ENCODE measurements around the gene TSPYL6. TPM values are rescaled to one million over a fixed set of nuclear protein-coding genes. Genes with fewer than 3 reads are reported as not detected.
A peak's percentile ranks its signal among the peaks of the same experiment; 100 is the strongest.

The TSPYL6 gene
- polyA plus RNA-seq, 1 donor, result not detected

- DNase-seq, result no peak
These were observed 569 bp downstream of the TSPYL6 start for GRCh38 chr2:54255230-54256090.

GRCh38 chr2:54254180-54254579 lies 1.8 kb downstream of the TSPYL6 start:
- no peak for DNase-seq

GRCh38 chr2:54249629-54250028 lies 6.4 kb downstream of the TSPYL6 start:
- no peak for DNase-seq

GRCh38 chr2:54247115-54247514 lies 8.9 kb downstream of the TSPYL6 start:
- DNase-seq, result peak; percentile 20

- peak; percentile 67 for DNase-seq
These were observed 15.2 kb downstream of the TSPYL6 start for GRCh38 chr2:54240515-54241469.

- no peak for DNase-seq
These were observed 16.6 kb downstream of the TSPYL6 start for GRCh38 chr2:54239427-54239826.

- no peak for DNase-seq
These were observed 18.6 kb downstream of the TSPYL6 start for GRCh38 chr2:54237428-54237827.

GRCh38 chr2:54233832-54234649 lies 22.0 kb downstream of the TSPYL6 start:
- no peak for DNase-seq

- no peak for DNase-seq
These were observed 27.1 kb downstream of the TSPYL6 start for GRCh38 chr2:54228945-54229344.

- DNase-seq, result no peak
These were observed 28.2 kb downstream of the TSPYL6 start for GRCh38 chr2:54227798-54228197.

- no peak for DNase-seq
These were observed 29.8 kb downstream of the TSPYL6 start for GRCh38 chr2:54226260-54226659.

- no peak for DNase-seq
These were observed 31.0 kb downstream of the TSPYL6 start for GRCh38 chr2:54224997-54225396.

- no peak for DNase-seq
These were observed 42.9 kb downstream of the TSPYL6 start for GRCh38 chr2:54213082-54213481.

- no peak for DNase-seq
These were observed 43.6 kb downstream of the TSPYL6 start for GRCh38 chr2:54212456-54212855.

GRCh38 chr2:54209379-54209778 lies 46.6 kb downstream of the TSPYL6 start:
- no peak for DNase-seq

GRCh38 chr2:54208364-54209240 lies 47.4 kb downstream of the TSPYL6 start:
- peak; percentile 36 for DNase-seq

GRCh38 chr2:54207666-54208195 lies 48.3 kb downstream of the TSPYL6 start:
- DNase-seq, result no peak

GRCh38 chr2:54206596-54206995 lies 49.4 kb downstream of the TSPYL6 start:
- peak; percentile 28 for DNase-seq

- DNase-seq, result no peak
These were observed 51.6 kb downstream of the TSPYL6 start for GRCh38 chr2:54204476-54204875.
